Measurements from ENCODE around the gene CLEC3B. TPM values are rescaled to one million over a fixed set of nuclear protein-coding genes. Genes with fewer than 3 reads are reported as not detected.

Gene CLEC3B
- total RNA-seq, 4 donors from 2014 or later, result 27.4 to 42.3 (median 29.3) TPM

GRCh38 chr3:45054196-45054857 is 28.2 kb downstream of the CLEC3B start:
- no peaks in the 10 kb centered on the region for H3K27me3 ChIP-seq
- no peaks in the 10 kb centered on the region for H3K9me3 ChIP-seq
- DNase-seq (ENCODE audit: low spot score in 2 of 2), result no peak
- no peaks in the 10 kb centered on the region for H3K36me3 ChIP-seq
- 54% methylated on average over 3 of the region's 3 CpGs for WGBS
- H3K27ac ChIP-seq, result peak overlapping the region; percentile 63
- H3K4me3 ChIP-seq, result no peak overlapping the region
- H3K4me1 ChIP-seq, result peaks cover 36% of the 10 kb centered on the region
- no peak for TF ChIP-seq POLR2A (IDR thresholded peaks at IDR 0.05)
- TF ChIP-seq CTCF (IDR thresholded peaks at IDR 0.05), result no peak
- TF ChIP-seq POLR2AphosphoS5 (IDR thresholded peaks at IDR 0.05), result peak in 2 of 3 donors; percentile 29 to 81
- TF ChIP-seq EP300 (IDR thresholded peaks at IDR 0.05), result no peak

GRCh38 chr3:45055032-45055410 is 28.9 kb downstream of the CLEC3B start:
- no peak overlapping the region for H3K4me3 ChIP-seq
- 32% methylated on average over 2 of the region's 2 CpGs for WGBS
- no peak for TF ChIP-seq EP300 (IDR thresholded peaks at IDR 0.05)
- TF ChIP-seq POLR2AphosphoS5 (IDR thresholded peaks at IDR 0.05), result no peak
- TF ChIP-seq CTCF (IDR thresholded peaks at IDR 0.05), result no peak
- no peak for TF ChIP-seq POLR2A (IDR thresholded peaks at IDR 0.05)
- H3K27ac ChIP-seq, result peak overlapping the region; percentile 63
- H3K27me3 ChIP-seq, result no peaks in the 10 kb centered on the region
- H3K36me3 ChIP-seq, result no peaks in the 10 kb centered on the region
- no peak for DNase-seq (ENCODE audit: low spot score in 2 of 2)
- H3K9me3 ChIP-seq, result no peaks in the 10 kb centered on the region
- H3K4me1 ChIP-seq, result peaks cover 36% of the 10 kb centered on the region

DNA sequence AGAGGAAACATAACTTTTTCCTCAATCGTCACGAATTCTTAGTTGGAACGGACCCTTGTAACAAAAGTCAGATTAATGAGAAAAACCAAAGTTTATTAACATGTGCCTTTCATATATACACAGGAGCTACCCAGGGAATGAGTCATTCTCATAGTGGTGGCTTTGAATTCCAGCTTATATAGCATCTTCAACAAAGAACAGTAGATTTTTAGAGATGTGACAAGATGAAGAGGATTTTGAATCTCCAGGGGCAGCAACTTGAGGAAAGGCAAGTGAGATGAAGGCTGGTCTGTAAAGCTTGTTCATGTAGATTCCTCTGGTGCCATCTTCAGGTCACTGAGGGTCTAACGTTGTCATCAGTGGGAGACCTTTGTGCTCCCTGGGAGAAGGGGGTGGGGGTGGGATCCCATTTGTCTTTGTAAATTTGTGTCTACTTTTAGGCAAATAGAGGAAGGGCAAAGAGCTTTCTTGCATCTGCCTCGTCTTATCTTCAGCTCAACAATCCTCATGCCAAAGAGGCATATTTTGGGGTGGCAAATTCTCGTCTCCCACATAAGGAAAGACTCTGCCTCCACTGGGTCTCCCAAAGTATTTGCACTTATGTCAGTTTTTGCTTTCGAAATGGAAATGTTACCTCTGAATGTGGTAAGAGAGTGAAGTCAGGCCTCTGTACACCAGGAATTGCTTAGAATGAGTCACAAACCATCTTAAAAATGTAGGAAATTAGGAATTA is 29.5 kb downstream of the CLEC3B start:
- DNase-seq (ENCODE audit: low spot score in 2 of 2), result no peak
- peaks cover 36% of the 10 kb centered on the region for H3K4me1 ChIP-seq
- H3K27ac ChIP-seq, result peak overlapping the region; percentile 11
- no peak overlapping the region for H3K4me3 ChIP-seq
- no peaks in the 10 kb centered on the region for H3K36me3 ChIP-seq
- no peaks in the 10 kb centered on the region for H3K9me3 ChIP-seq
- TF ChIP-seq POLR2A (IDR thresholded peaks at IDR 0.05) (no peak), POLR2AphosphoS5 (IDR thresholded peaks at IDR 0.05) (no peak)
- H3K27me3 ChIP-seq, result no peaks in the 10 kb centered on the region
- WGBS, result 69% methylated on average over 7 of the region's 7 CpGs

GRCh38 chr3:45056608-45057301 is 30.7 kb downstream of the CLEC3B start:
- Histone ChIP-seq H3K9me3 (no peaks in the 10 kb centered on the region), H3K4me1 (peaks cover 36% of the 10 kb centered on the region), H3K4me3 (no peak overlapping the region), H3K27me3 (no peaks in the 10 kb centered on the region), H3K36me3 (no peaks in the 10 kb centered on the region), H3K27ac (no peak overlapping the region)
- TF ChIP-seq POLR2AphosphoS5 (IDR thresholded peaks at IDR 0.05) (no peak), POLR2A (IDR thresholded peaks at IDR 0.05) (no peak)
- no peak for DNase-seq (ENCODE audit: low spot score in 2 of 2)
- 64% methylated on average over 5 of the region's 5 CpGs for WGBS

DNA sequence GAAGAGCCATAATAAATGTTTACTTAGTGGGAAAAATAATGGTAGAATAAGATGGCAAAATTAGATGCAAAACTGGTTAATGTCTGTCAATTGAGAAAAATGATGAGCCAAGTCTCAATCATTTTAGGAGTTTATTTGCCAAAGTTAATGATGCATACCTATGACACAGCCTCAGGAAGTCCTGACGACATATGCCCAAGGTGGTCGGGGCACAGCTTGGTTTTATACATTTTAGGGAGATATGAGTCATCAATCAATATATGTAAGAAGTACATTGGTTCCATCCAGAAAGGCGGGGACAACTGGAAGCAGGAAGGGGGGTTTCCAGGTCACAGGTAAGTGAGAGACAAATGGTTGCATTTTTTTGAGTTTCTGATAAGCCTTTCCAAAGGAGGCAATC is 31.5 kb downstream of the CLEC3B start:
- no peaks in the 10 kb centered on the region for H3K27me3 ChIP-seq
- no peak overlapping the region for H3K4me3 ChIP-seq
- no peaks in the 10 kb centered on the region for H3K36me3 ChIP-seq
- WGBS, result 70% methylated on average over 3 of the region's 3 CpGs
- no peak overlapping the region for H3K27ac ChIP-seq
- no peak for DNase-seq (ENCODE audit: low spot score in 2 of 2)
- peaks cover 36% of the 10 kb centered on the region for H3K4me1 ChIP-seq
- no peak for TF ChIP-seq POLR2A (IDR thresholded peaks at IDR 0.05)
- no peaks in the 10 kb centered on the region for H3K9me3 ChIP-seq

DNA sequence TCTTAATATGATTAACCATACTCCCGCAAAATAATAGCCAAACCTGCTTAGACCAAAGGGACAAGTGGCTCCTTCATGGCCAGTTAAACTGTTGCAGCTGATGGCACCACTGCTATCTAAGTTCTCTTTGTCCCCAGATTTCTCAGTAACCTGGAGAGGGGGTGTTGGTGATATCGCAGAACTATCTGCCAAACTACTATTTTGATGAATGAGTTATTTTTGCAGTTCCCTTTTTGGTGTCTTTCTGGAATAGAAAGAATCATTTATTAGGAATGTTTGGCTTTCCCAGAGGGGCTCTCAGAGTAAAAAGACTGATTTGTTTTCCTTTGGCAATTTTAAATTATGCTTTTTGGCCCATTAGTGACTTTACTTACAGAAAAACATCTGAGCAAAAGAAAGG is 33.0 kb downstream of the CLEC3B start:
- 92% methylated on average over 2 of the region's 2 CpGs for WGBS
- Histone ChIP-seq H3K36me3 (no peaks in the 10 kb centered on the region), H3K27ac (no peak overlapping the region)

More for the DNA sequence above, 33.0 kb downstream of the CLEC3B start:
- H3K4me1 ChIP-seq, result peaks cover 30% of the 10 kb centered on the region
- H3K27me3 ChIP-seq, result no peaks in the 10 kb centered on the region
- DNase-seq (ENCODE audit: low spot score in 2 of 2), result no peak
- no peak overlapping the region for H3K4me3 ChIP-seq
- TF ChIP-seq POLR2AphosphoS5 (IDR thresholded peaks at IDR 0.05) (no peak), CTCF (IDR thresholded peaks at IDR 0.05) (no peak), POLR2A (IDR thresholded peaks at IDR 0.05) (no peak), EP300 (IDR thresholded peaks at IDR 0.05) (no peak)
- H3K9me3 ChIP-seq, result no peaks in the 10 kb centered on the region
